BJ (cell line): ENCODE measurements around the gene AOC3. TPM values are rescaled to one million over a fixed set of nuclear protein-coding genes. Genes with fewer than 3 reads are reported as not detected.

Source experiments
- CTCF ChIA-PET: fragments of 350-600 bp; formaldehyde crosslinking; extraction: SDS; loops from one replicate; lab custom pipeline; 2021; ENCODE audit warnings: antibody characterized with exemption, inconsistent platforms; lab: Yijun Ruan, JAX
- POLR2A ChIA-PET: fragments of 300-600 bp; sonication (Branson Sonifier 250); formaldehyde crosslinking; extraction: SDS; loops from one replicate; lab custom pipeline; 2021; ENCODE audit warnings: antibody characterized with exemption; lab: Charles Lee
- DNase-seq: peaks from one replicate; pipeline ENCODE4 v3.0.0-alpha.2; 2011; ENCODE audit warnings: low read depth
- H3K27me3 ChIP-seq: 2 replicates; pipeline ENCODE4 v1.6.0; 2011; ENCODE audit warnings: low read length; ENCODE audit not compliant: control insufficient read depth, insufficient read depth
- H3K36me3 ChIP-seq: 2 replicates; pipeline ENCODE4 v1.5.1; 2011; ENCODE audit warnings: low read length; ENCODE audit not compliant: control insufficient read depth, insufficient read depth
- H3K4me3 ChIP-seq: 2 replicates; pipeline ENCODE4 v1.5.1; 2011; ENCODE audit warnings: low read depth, mild to moderate bottlenecking, control low read depth, low read length
- polyA plus RNA-seq: library from polyadenylated mRNA; depleted of rRNA; stranded (reverse); fragments of >200 nt; gene quantifications from 2 replicates; pipeline ENCODE4 v1.2.3, GENCODE V29; 2011; rRNA removed
- small RNA-seq: library from RNA; depleted of rRNA; stranded (forward); fragments of <200 nt; gene quantifications from one replicate; pipeline ENCODE3, GENCODE V24; 2012; ENCODE audit warnings: low replicate concordance, low read depth; ENCODE audit not compliant: insufficient read length
- TF ChIP-seq, protein P1 (sequence below): IDR thresholded peaks from 2 replicates; pipeline ENCODE4 v1.5.1; 2011; ENCODE audit warnings: low read depth, mild to moderate bottlenecking, control low read depth, inconsistent platforms, low read length, moderate library complexity; ENCODE audit not compliant: insufficient read depth

Gene AOC3
- polyA plus RNA-seq, 1 experiment, result 0.22 TPM

DNA sequence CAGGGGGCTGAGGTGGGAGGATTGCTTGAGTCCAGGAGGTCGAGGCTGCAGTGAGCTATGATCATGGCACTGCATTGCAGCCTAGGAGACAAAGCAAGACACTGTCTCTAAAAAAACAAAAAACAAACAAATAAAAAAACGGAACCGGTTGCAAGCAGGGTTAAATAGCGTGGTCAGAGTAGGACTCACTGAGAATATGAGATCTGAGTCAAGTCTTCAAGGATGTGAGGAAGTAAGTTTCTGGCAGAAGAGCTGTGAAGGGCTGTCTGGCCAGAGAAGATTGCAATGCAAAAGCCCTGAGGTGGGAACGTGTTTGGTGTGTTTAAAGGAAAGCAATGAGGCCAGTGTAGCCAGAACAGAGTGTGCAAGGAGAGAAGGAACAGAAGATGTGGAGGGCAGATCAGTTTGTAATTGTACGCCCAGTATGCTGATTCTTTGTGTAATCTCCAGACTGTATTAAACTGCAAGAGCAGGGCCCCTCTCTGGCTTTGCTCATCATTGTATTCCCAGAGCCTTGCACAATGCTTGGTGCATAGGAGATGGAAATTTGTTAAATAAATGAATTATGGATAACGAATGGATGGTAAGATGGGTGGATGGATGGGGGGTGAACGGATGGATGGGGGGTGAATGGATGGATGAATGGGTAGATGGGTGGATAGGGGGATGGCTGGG is 55.9 kb downstream of the AOC3 start:
- no peaks in the 10 kb centered on the region for H3K36me3 ChIP-seq
- H3K4me3 ChIP-seq, result no peak overlapping the region
- ChIA-PET POLR2A (interaction anchor here (0.5 kb wide), 1 partner anchor 12 kb away, joined by 8 read pairs; no protein-coding TSS in a partner anchor), CTCF (no interaction called here)
- DNase-seq, result no peak
- H3K27me3 ChIP-seq, result peaks cover 14% of the 10 kb centered on the region
- TF ChIP-seq, protein P1, sequence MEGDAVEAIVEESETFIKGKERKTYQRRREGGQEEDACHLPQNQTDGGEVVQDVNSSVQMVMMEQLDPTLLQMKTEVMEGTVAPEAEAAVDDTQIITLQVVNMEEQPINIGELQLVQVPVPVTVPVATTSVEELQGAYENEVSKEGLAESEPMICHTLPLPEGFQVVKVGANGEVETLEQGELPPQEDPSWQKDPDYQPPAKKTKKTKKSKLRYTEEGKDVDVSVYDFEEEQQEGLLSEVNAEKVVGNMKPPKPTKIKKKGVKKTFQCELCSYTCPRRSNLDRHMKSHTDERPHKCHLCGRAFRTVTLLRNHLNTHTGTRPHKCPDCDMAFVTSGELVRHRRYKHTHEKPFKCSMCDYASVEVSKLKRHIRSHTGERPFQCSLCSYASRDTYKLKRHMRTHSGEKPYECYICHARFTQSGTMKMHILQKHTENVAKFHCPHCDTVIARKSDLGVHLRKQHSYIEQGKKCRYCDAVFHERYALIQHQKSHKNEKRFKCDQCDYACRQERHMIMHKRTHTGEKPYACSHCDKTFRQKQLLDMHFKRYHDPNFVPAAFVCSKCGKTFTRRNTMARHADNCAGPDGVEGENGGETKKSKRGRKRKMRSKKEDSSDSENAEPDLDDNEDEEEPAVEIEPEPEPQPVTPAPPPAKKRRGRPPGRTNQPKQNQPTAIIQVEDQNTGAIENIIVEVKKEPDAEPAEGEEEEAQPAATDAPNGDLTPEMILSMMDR, result no peak

Small RNA genes within 50 kb of the gene (small RNA-seq; reads per million reads assigned to genes)
- gene MIR6781, result not detected
- not detected for gene RNU6-287P

Other genes starting within 250 kb of the AOC3 start
- gene RETREG3, start 241.8 kb upstream of the AOC3 start, polyA plus RNA-seq, result 28.4 and 54.4 TPM in 2 replicates
- gene TUBG1, start 241.5 kb upstream of the AOC3 start, polyA plus RNA-seq, result 37.2 and 66.1 TPM in 2 replicates
- 11.4 and 15.1 TPM in 2 replicates for gene TUBG2, start 191.9 kb upstream of the AOC3 start, polyA plus RNA-seq
- gene PLEKHH3, start 174.2 kb upstream of the AOC3 start, polyA plus RNA-seq, result 5.6 and 9.1 TPM in 2 replicates
- 0.91 and 2.3 TPM in 2 replicates for gene CCR10, start 169.4 kb upstream of the AOC3 start, polyA plus RNA-seq
- 51.8 and 90.6 TPM in 2 replicates for gene CNTNAP1, start 168.7 kb upstream of the AOC3 start, polyA plus RNA-seq
- 30.4 and 32.0 TPM in 2 replicates for gene EZH1, start 106.2 kb upstream of the AOC3 start, polyA plus RNA-seq
- 1.7 and 2.8 TPM in 2 replicates for gene RAMP2, start 90.0 kb upstream of the AOC3 start, polyA plus RNA-seq
- gene VPS25, start 77.8 kb upstream of the AOC3 start, polyA plus RNA-seq, result 143 and 181 TPM in 2 replicates
- gene WNK4, start 70.6 kb upstream of the AOC3 start, polyA plus RNA-seq, result 2.1 and 2.9 TPM in 2 replicates
- gene COA3, start 52.5 kb upstream of the AOC3 start, polyA plus RNA-seq, result 82.8 and 91.9 TPM in 2 replicates
- 0.29 and 0.45 TPM in 2 replicates for gene CNTD1, start 52.3 kb upstream of the AOC3 start, polyA plus RNA-seq
- gene BECN1, start 26.9 kb upstream of the AOC3 start, polyA plus RNA-seq, result 118 and 126 TPM in 2 replicates
- 65.7 and 101 TPM in 2 replicates for gene PSME3, start 17.8 kb upstream of the AOC3 start, polyA plus RNA-seq
- gene AOC2, start 6.6 kb upstream of the AOC3 start, polyA plus RNA-seq, result 0.37 and 0.43 TPM in 2 replicates
- gene G6PC1, start 49.6 kb downstream of the AOC3 start, polyA plus RNA-seq, result not detected in 2 replicates
- gene AARSD1, start 113.3 kb downstream of the AOC3 start, polyA plus RNA-seq, result 45.2 and 51.6 TPM in 2 replicates
- 3.3 and 3.4 TPM in 2 replicates for gene PTGES3L, start 128.9 kb downstream of the AOC3 start, polyA plus RNA-seq
- 9.8 and 12.9 TPM in 2 replicates for gene RUNDC1, start 129.4 kb downstream of the AOC3 start, polyA plus RNA-seq
- gene RPL27, start 147.2 kb downstream of the AOC3 start, polyA plus RNA-seq, result 3,309 and 5,343 TPM in 2 replicates
- gene IFI35, start 155.6 kb downstream of the AOC3 start, polyA plus RNA-seq, result 27.7 and 42.5 TPM in 2 replicates
- gene VAT1, start 171.2 kb downstream of the AOC3 start, polyA plus RNA-seq, result 170 and 245 TPM in 2 replicates
- gene RND2, start 174.0 kb downstream of the AOC3 start, polyA plus RNA-seq, result 0.89 and 1.3 TPM in 2 replicates